HG03575 (cell line): Measurements from ENCODE around the gene ACIN1.

Experiments used
- ATAC-seq: cut with Tn5 transposase; IDR thresholded peaks from one replicate; pipeline ENCODE4 v1.9.1; 2021; ENCODE audit not compliant: unreplicated experiment, insufficient number of reproducible peaks, low FRiP score; ENCODE audit errors: extremely low read depth

The ACIN1 gene

DNA sequence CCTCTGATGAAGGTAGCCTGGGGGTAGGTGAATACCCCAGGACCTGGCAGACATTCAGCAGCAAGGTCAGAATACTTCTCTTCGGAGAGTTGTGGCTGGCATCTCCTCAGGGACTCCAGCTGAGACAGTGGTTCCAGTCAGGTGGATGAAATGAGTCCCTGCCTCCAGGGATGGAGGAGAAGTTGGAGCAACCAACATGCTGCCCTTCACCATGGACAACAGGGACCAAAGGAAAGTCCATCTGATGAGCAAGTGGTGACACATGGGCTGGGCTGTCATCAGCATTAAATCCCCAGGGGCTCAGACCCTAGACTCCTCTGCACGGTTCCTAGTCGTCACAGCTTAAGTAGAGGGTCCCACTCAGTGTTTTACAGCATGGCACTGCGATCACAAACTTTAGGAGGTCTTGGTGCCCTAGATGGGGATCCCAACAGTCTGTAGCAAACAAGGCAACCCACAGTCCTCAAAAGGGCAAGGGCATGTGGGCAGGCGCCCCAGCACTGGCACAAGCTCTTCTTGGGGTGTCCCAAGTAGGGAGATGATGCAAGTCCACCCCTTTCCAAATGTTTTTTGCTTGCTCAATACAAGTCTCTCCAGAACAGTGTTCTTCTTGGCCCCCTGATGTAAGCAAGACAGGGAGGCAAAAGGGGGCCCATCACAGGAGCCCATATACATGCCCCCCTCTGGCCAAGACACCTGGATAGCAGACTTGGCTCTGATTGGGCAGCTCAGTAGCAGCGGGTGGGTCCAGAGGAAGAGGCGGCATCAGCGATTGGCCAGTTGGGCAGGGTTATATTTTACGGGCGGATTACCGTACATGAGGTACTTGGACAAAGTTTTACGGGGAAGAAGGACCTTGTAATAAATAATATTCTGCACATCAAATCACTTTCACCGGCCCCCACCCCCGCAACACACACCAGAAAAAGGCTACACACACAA lies 26.8 kb downstream of the ACIN1 start:
- no peak for ATAC-seq

DNA sequence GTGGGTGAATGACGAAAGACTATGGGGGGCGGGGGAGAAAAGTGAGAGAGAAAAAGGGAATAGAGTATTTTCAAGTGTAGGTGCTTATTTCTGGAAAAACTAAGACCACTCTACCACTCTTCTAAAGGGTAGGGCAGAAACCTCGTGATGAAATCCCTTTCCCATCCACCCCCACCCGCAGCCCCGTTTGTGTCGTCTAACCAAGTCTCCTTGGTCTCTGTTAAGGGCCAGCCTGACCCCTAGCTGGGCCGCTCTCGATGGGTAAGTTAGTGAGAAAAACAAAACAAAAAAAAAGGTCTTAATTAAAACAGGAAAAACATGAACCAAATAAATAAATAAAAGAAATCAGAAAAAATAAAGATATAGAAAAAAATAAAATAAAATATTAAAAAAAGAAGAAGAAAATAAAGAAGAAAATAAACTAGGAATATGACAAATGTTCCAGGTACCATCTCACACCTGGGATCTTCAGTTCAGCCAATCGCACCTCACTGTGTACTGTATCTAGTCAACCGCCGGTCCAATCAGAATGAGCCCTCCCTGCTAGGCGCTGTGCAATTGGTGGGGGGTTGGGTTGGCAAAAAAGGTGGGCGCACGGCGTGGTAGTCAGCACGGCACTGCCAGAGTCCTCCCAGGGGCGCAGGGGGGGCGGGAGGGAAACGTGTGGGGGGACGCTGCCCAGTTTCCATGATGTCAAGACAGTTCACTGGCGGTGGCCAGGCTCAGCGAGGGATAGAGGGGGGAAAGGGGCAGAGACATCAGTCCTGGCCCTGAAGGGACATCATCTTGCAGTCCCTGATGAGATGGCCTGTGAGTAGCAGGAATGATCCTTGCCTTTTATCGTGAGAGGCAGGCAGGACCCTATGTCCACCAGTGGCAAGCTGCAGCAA lies 27.8 kb downstream of the ACIN1 start:
- no peak for ATAC-seq

DNA sequence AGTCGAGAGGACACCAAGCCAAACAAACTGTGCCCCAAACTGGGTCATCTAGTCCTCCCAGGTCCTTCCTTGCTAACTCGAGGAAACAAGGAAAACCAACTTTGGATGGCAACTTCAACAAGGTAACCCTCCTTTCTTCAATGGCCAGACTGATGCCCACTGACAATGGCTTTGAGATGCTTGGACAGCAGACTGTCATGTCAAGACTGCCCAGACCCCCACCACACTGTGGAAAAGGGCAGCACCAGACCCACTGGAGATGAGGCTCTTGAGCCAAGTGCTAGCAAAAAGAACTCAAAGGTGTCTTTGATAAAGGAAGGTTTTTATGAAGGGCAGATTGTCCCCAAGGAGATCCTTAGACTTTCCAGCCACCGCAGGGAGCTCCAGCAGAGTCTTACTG lies 28.6 kb downstream of the ACIN1 start:
- no peak for ATAC-seq

DNA sequence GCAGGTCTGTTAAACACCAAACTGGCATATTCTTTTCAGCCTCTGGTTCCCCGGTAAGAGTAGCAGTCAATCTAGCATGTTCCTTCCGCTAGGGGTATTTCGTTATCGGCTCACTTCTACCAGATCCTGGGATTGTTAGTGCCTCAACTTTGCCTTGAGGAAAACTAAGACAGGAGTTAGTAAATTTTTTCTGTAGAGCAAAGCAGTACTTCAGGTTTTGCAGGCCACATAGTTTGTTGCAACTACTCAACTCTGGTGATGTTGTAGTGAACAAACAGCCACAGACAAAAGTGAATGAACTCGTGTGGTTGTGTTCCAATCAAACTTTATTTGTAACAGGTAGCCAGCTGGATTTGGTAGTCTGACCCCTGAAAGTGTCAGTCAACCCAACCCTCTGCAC lies 31.3 kb downstream of the ACIN1 start:
- ATAC-seq = no peak

DNA sequence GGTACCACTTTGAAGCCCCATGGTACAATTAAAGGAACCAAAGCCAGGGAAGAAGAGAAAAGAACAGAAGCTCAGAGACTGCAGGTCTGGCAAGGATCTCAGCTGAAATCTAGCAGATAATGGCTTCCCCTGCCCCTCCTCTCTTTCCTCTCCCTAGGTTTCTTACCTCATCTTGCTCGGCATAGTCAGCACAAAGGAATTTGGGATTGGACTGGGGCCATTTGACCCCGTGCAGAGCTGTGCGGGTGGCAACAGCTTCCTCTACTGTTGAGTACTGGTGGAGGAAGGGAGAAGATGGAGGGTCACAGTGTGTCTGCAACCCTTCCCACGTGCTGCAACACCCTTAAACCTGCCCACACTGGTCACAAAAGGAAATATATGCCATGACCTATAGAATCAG lies 32.9 kb downstream of the ACIN1 start:
- ATAC-seq = no peak

DNA sequence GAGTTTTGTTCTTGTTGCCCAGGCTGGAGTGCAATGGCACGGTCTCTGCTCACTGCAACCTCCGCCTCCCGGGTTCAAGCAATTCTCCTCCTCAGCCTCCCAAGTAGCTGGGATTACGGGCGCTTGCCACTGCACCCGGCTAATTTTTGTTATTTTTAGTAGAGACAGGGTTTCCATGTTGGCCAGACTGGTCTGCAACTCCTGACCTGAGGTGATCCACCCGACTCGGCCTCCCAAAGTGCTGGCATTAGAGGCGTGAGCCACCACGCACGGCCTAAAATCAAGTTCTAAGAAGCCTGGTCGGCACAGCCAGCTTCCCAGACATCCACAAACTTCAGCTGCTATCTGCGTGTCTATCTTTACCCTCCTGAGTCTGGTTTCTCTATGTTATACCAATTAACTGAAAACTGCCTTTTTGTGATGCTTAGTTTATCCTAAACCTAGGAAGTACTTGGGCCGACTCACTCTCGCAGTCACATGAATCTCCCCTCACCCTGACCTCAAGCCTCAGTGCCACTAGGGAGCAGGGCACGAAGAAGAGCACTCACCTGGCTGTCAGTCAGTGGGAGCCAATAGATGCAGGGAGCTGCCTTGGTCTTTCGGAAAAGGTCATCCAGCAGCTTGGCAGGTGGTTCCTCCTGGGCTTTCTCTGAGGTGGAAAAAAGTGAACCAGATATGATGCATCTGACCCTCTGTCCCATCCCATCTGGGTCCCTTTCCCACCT lies 34.2 kb downstream of the ACIN1 start:
- no peak for ATAC-seq

DNA sequence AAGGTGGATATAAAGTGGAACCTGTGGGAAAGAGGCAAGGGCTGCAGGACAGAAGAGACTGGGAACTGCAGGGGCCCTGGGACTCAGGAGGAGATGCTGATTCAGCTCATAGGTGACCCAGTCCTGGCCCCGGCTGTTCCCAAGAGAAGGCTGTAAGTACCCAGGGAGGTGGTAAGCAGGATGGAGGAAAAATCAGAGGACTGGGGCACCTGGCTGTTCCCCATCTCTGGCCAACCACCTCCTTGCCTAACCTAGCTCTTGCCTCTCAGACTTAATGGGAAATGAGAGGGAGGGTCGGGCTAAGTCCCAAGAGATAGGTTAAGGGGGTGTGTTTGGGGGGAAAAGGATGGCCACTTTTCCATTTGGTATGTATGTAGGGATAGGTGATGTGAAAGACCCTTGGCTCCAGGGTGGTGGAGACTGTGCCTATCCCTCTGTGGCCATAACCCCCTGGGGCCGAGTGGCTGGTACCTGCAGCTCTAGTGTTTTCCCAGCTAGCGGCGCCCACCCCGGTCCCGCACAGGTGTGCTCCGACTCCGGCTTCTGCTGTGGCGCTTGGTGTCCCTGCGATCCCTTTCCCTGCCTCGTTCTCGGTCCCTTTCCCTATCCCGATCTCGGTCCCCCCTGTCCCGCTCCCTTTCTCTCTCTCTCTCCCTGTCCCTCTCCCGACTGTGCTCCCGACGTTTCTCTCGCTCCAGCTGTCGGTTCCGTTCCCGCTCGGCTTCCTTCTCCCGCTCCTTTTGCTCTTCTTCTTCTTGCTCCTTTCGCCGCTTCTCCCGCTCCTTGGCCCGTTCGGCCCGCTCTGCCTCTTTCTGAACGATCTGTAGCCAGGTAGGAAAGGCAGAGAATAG lies 36.1 kb downstream of the ACIN1 start:
- no peak for ATAC-seq

DNA sequence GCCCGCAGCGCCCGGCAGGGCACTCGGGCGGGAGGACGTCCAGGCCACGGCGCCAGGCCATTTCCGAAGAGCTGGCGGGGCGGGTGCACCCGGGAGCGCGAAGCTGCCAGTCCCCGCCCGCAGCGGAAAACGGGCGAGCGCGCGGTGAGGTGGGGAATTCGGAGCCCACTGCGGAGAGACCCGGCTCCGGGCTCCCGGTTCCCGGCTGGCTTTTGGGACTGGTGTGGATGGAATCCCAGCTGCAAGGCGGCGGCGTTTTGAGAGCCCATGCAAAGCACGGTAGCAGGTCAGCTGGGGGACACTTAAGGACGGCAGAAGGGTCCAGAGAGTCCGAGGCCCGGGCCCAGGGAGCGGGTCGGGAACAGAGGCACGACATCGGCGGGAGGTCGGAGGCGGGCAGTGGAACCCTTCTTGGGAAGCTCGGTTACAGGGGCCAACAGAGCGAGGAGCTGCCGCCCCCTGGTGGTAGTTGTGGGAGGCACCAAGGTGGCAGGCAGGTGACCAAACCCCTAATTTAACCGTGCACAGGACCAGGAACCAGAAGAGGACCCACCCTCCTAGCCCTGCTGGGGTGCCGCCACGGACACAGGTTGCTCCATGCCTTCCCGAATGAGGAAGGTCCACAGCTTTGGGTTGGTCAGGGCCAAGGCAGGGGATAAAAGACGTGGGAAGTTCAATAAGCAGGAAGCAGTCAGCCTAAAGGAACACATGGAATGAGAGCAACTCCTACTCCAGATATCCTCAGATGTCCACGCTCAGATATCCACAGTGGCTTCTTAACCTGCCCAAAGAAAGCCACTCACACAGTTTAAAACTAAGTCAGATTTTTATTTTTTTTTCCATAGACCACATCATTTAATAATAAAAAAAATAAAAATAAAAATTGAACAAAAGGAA lies 36.9 kb downstream of the ACIN1 start:
- no peak for ATAC-seq

DNA sequence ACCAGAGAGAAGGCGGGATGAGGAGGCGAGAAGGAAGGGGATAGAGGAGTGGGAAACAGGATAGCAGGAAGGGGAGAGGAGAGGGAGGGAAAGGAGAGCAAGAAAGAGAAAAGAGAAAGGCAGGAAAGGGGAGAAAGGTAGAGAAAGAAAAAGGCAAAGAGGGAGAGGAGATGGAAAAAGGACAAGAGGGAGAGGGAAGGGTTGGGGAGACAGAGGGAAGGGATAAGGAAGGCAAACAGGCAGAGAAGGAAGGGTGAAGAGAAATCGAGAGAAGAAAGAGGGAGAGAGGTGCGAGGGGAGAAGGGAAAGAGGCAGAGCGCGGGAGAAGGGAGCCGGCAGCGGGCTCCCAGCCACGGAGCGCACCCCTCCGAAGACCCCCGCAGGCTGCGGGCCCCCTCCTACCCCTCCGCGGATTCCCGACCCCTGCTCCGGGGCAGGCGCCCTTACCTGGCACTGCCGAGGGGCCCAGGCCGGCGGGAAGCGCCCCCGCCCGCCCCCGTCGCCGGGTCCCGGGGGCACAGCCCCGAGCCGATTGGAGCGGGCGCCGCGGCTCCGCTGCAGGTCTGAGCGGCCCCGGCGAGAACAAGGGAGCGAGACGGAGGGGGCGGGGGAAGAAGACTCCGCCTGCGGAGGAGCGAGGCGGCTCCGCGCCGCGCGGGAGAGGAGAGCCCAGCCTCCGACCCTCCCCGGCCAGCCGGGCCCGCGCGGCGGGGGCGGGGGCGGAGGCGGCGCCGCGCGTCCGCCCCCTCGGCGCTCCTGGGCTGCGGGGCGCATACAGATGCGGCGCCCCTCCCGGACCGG lies 37.8 kb downstream of the ACIN1 start, which contains the start of gene CDH24:
Gene CDH24 (minus strand): TSS at position 565 of the 801 bp plus-strand sequence. CDS start 1,787 bp downstream, outside the sequence.
- ATAC-seq = no peak

DNA sequence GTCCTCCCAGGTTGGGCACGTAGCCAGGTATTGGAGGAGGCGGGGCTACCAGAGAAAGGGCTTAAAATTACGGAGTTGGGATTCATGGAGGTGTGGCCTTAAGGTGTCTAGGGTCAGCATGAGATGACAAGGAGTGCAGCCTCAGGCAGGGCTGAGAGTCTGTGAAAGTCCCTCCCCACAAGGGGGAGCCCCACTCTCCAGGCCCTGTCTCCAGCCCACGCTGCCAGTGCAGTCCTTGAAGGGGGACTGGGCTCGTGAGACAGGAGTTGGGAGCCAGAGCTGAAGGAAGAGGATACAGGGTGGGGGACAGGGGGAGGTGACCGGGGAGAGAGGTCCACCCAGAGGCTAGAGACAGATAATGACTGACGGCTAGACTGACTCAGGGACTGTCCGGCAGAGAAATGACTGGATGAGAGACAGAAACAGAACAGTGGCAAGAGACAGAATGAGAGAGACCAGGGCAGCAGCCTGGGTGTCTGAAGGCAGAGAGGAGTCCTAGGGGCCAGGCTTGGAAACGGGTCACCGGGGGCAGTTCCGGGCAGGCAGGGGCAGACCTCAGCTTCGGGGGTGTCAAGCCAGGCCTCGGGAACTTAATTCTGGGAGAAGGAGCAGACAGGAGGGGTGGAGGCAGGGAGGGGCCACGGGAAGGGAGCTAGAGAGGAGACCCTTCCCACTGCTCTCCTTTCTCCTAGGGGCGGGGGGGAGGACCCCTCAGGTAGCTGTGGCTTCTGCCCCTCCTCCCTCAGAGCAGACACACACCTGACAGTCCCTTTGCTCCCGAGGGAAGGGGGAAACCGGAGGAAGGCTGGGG lies 38.6 kb downstream of the ACIN1 start:
- no peak for ATAC-seq

DNA sequence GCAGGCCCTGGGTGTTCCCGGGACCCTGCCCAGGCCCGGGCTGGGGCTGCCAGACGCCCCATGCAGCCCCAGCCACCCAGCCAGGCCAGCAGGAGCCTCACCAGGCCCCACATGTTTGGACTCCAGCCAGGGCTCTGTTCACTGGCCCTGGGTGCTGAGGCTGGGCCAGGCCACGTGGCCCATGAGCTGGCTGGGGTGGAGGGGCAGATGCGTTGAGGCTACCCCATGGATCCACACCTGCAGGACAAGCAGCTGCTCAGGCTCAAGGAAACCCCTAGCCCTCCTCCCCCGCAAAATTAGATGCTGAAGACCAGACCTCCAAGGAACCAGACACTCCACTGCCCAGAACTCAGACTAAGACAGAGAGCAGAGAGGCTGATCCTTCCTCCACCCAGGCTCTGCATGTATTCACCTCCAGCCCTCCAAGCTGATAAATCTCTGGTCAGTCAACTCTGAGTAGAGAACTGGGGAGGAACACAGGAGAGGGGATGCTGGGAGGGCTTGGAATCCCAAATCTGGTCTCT lies 39.3 kb downstream of the ACIN1 start:
- no peak for ATAC-seq

DNA sequence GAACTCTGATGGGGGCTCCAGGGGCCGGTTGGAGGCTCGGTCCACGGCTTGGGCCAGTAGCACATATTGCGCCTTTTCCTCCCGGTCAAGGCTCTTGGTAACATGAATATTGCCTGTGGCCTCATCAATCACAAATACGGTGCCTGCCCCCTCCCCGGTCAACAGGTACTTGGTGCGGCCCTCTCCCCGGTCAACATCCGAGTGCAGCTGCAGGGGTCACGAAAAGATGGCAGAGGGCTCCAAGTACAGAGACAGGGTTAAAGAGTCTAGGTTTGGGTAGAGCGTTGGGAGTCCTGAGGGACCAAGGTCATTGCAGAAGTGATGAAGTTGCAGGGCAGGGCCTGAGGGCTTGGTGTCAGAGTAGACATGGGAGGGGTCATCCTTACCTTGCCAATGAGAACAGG lies 39.8 kb downstream of the ACIN1 start:
- ATAC-seq = no peak

DNA sequence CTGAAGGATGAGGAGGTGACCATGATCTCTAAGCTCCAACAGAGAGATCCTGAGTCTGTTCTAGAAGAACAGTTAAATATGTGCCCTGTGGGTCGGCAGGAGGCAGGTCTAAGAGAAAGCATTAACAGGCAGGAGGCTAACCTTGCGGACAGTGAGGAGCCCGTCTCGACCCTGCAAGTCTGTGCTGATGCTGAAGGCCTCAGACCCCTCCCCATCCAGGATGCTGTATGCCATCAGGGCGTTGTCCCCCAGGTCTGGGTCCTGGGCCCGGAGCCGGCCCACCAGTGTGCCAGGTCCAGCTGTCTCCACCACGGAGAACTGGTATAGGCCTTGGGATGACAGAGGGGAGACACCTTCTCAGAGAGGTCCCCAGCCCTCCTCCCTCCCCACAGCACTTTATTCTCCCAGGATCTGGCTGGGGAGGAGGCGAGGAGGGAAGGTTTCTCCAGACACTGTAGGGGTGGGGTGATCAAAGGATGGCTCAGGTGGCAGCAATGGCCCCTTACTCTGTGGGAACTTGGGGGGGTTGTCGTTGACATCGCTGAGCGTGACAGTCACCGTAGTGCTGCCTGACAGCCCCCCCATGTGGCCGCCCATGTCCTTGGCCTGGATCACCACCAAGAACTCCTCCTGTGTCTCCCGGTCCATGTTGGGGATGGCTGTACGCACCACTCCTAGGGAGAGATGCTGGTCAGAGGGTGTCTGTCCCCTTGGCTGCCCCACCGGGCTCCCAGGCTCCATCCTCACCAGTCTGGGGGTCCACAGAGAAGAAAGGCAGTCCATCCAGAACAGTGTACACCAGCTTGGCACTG lies 40.7 kb downstream of the ACIN1 start:
- no peak for ATAC-seq

DNA sequence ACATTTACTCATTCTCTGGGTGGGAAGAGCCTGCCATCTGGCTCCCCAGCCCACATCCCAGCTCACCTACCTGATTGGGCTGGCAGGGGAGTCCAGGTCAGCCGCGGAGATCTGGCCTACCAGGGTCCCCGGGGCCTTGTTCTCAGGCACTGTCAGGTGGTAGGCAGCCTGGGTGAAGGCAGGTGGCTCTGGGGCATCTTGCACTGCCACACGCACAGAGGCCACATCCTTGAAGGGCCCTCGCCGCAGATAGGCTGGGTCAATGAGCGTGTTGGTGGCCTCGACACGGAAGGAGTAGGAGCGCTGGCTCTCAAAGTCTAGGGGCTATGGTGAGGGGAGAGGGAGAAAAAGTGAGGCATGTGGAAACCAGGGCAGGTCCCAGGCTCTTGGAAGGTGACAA lies 41.5 kb downstream of the ACIN1 start:
- no peak for ATAC-seq

DNA sequence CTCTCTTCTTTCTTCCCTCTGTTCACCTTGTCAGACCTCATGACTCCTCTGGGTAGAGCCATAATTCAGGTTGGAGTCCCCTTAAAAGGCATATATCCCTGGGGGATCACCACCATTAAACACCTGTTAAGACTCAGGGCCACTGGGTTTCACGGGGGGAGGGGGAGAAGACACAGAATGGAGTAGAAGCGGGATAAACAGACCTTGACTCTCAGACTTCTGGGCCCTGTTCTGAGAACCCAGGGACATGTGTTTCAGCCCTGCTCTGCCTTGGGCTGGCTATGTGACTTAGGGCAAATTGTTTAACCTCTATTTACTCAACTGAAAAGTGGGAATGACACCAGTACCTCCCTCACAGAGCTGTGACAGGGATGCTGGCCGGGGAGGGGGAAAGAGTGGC lies 42.3 kb downstream of the ACIN1 start:
- ATAC-seq = no peak
